Urothelium cell line (cell line): ENCODE results near the gene C8B.

Source experiments
- DNase-seq: peaks from one replicate; pipeline ENCODE4 v3.0.0; 2011; ENCODE audit warnings: low spot score, mixed read lengths
- FAIRE-seq: peaks from 2 replicates; lab custom pipeline; 2011; peaks lifted over from hg19 to GRCh38; lab: Jason Lieb, UNC

C8B gene

GRCh38 chr1:56972976-56973375, 7.2 kb upstream of the C8B start:
- FAIRE-seq (no peak), DNase-seq (no peak)

DNA sequence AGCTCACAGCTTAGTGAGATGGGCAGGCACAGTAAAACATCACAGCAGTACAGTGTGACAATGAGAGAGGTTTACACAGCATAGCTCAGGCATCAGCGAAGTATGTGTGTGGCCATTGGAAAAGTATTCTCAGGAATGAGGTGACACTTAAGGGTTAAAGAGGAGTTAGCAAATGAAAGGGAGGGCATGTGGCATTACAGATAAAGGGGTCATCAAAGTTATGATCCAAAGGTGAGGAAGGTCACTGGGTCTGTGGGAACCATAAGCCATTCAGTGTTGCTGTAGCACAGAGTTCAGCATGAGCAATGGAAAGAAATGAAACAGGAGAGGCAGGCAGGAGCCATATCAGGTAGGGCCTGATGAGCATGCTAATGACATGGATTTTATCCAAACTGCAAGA, 4.5 kb upstream of the C8B start:
- no peak for FAIRE-seq
- no peak for DNase-seq

DNA sequence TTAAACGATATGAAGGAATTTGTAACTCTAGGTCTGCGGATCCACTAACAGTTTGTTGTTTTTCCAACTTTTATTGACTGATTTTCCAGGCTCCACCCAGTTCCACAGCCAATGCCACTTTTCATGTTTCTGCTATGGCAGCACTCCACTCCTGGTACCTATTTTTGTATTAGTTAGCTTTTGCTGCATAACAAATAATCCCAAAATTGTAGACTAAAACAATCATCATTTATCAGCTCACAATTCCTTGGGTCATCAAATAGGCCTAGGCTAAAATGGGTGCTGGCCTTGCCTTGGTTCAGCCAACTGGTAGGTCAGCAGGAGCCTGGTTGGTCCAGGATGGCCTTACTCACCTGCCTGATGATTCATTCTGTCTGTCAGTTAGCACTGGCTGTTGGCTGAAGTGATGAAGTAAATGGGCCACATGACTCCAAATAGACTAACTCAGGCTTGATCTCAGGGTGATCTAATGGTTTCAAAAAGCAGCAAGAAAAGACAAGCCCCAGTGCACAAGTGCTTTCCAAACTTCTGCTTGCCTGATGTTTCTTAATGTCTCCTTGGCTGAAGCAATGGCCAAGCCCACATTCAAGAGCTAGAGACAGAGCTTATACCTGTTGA, 3.2 kb upstream of the C8B start:
- FAIRE-seq (no peak), DNase-seq (no peak)

- peak; percentile 24 for DNase-seq
- no peak for FAIRE-seq
Observed at GRCh38 chr1:56967900-56968832, 2.4 kb upstream of the C8B start.

DNA sequence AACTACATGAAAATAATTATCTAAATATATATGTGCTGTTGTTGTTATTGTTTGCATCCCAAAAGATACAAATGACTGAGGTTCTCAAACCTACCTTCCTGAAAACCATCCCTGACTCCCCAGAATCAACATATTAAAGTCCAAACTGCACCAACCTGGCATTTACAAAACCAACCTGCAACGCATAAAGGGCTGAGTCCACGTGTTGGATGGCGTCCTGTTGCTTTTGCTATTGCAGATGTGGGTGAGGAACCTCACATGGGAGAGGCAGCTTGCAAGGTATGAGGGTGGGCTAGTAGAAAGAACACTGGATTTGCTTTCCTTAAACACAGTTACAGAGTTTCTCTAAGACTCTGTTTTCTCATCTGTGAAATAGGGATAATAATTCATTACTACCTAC, 1.5 kb upstream of the C8B start:
- FAIRE-seq, result no peak
- no peak for DNase-seq

- DNase-seq (no peak), FAIRE-seq (no peak)
Observed at GRCh38 chr1:56966698-56966999, 834 bp upstream of the C8B start.

DNA sequence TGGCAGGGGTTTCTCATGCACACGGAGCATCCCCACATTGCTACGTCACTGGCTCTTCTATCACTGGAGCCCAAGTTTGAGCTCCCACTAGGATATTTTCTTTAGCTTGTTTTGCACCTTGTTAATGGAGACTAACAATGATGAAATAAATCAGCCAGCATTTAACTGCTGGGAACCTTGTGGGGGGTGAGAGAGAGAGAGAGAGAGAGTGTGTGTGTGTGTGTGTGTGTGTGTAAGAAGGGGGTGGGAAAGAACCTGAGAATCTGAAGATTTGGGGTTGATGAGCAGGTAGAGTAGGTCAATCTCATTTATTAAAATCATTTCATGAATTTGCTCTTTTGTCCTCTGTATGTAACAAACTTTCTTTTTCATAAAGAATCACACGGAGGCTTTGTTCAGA, 624 bp downstream of the C8B start:
- DNase-seq (no peak), FAIRE-seq (no peak)

DNA sequence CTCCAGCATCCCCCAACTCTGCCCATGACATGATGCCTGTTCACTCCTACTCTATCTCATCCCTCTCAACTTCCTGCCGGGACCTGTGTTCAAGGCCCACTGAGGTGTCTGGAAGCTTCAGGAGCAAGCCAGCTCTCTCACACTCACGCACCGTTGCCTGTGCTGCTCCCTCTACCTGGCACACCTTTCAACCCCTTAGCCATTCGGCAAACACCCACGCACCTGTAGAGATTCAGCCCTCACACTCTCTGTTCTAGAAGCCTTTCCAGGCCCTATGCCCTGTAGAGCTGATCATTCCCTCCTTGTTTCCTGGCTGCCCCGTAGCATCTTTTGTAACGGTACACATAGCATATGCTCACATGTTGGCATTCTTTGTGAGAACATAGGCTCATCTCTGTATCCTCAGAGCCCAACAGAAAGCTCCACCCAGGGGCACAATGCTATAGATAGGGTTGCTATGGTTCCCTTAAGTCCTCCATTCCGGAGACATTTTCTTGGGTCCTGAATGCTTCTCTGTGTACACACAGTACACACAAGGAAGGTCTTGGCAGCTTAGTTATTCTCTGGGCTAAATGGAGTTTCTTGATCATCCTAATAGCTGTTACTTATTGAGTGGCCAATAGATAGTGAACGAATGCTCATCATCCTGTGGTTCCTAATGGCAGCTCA, 1.3 kb downstream of the C8B start:
- no peak for FAIRE-seq
- no peak for DNase-seq

GRCh38 chr1:56963667-56964066, 2.1 kb downstream of the C8B start:
- no peak for DNase-seq
- no peak for FAIRE-seq

DNA sequence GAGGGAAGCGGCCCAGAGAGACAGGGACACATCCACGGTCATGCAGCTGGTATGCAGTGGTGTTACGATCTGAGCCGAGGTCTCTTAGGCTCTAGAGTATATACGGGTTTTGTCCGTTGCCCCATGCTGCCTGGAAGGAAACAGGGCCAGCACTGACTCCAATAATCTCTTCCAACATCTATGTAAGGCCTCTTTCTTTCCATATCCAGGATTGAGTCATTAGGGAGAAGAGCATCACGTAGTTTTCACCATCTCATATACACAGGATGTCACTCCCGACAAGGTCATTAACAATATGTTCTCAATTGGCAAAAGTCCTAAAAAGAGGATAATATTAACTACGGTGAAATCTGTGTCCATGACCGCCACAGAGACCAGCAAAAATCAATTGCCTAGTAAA, 4.4 kb downstream of the C8B start:
- no peak for DNase-seq
- FAIRE-seq, result no peak

- no peak for DNase-seq
- FAIRE-seq, result no peak
Observed at GRCh38 chr1:56958526-56958925, 7.3 kb downstream of the C8B start.

DNA sequence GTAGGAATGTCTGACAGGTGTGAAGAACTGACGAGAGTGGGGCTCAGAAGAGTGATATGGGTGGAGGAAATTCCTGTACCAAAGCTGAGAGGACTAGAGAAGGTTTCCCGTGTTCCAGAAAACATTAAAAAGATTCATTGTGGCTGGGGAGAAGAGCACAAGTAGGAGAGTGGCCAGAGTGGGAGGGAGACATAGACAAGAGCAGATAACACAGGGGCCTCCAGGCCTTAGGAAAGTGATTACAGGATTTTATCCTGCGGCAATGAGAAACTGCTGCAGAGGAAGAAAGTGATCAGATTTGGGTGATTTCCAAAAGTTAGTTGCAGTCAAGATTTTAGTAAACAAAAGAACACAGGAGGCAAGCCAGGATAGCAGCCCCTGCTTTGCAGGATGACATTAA, 7.9 kb downstream of the C8B start:
- no peak for FAIRE-seq

GRCh38 chr1:56954664-56955063, 11.2 kb downstream of the C8B start:
- DNase-seq (no peak), FAIRE-seq (no peak)

More for the DNA sequence above, 7.9 kb downstream of the C8B start:
- no peak for DNase-seq

DNA sequence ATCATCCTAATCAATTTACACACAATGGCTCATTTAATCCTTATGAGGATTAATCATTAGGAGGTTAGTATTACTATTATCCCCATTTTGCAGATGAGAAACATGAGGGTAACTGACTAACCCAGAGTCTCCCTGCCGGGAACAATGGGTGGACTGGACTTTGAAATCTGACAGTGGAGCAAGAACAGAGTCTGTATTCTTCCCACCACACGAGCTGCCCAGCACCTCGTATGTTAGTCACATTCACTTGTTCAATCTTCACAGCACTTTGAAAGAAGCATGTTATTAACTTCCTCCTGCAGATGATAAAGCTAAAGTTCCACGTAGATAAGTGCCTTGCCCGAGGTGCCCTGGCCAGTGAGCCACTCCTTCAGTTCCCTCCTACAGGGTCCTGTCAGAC, 12.4 kb downstream of the C8B start:
- FAIRE-seq (no peak), DNase-seq (no peak)

- FAIRE-seq, result no peak
Observed at GRCh38 chr1:56952501-56952900, 13.3 kb downstream of the C8B start.

GRCh38 chr1:56948403-56949023, 17.3 kb downstream of the C8B start:
- no peak for FAIRE-seq
- DNase-seq, result no peak

More at GRCh38 chr1:56952501-56952900, 13.3 kb downstream of the C8B start:
- no peak for DNase-seq

- FAIRE-seq, result no peak
- DNase-seq, result no peak
Observed at GRCh38 chr1:56940039-56940438, 25.8 kb downstream of the C8B start.

- DNase-seq, result no peak
- no peak for FAIRE-seq
Observed at GRCh38 chr1:56939209-56939608, 26.6 kb downstream of the C8B start.

GRCh38 chr1:56938646-56939045, 27.2 kb downstream of the C8B start:
- DNase-seq (no peak), FAIRE-seq (no peak)

- FAIRE-seq (no peak), DNase-seq (no peak)
Observed at GRCh38 chr1:56934430-56935060, 31.3 kb downstream of the C8B start.

DNA sequence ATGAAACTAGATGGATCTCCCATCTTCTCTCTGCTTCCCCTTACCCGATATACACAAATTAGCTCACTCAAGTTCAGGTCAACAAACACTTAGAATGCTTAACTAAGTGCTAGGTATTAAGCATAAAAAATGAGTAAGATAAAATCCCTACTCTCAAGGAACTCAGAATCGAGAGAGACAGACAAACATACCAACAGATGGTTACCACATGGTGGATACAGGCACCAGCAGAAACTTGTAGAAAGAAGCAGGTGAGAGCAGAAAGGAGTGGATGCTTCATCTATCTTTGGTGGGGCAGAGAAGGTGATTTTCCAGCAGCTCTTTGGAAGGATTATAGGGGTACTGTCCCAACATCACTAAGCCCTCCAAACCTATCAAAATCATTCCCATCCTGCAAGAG, 32.2 kb downstream of the C8B start:
- FAIRE-seq (no peak), DNase-seq (no peak)
